Nephron (organoid): ENCODE measurements around the gene EFNA1.

ENCODE experiments used
- H3K27ac Mint-ChIP-seq, 3 experiments: 2 replicates each; pipeline ENCODE4 v1.8.0; 2020; ENCODE audit warnings: mixed read lengths in 3 of 3, mild to moderate bottlenecking in 2 of 3, moderate library complexity in 1 of 3
- H3K27me3 Mint-ChIP-seq: 2 replicates; pipeline ENCODE4 v1.8.0; 2021; ENCODE audit warnings: low read depth, mild to moderate bottlenecking, moderate library complexity, mixed read lengths
- H3K36me3 Mint-ChIP-seq: 2 replicates; pipeline ENCODE4 v1.8.0; 2020; ENCODE audit warnings: low read depth, mixed read lengths
- H3K4me1 Mint-ChIP-seq: 2 replicates; pipeline ENCODE4 v1.8.0; 2020; ENCODE audit warnings: mixed read lengths
- H3K4me3 Mint-ChIP-seq, 3 experiments: 2 replicates each; pipeline ENCODE4 v1.8.0; 2020; ENCODE audit warnings: mild to moderate bottlenecking in 3 of 3, mixed read lengths in 3 of 3, moderate library complexity in 2 of 3
- H3K9me3 Mint-ChIP-seq: 2 replicates; pipeline ENCODE4 v1.8.0; 2020; ENCODE audit warnings: mixed read lengths
- TF ChIP-seq, protein P1 (sequence below), 3 experiments: fragments of 200-600 bp; sonication (generic); IDR thresholded peaks; one replicate each; pipeline ENCODE4 v1.5.0; 2021; ENCODE audit warnings: antibody characterized with exemption in 3 of 3; ENCODE audit not compliant: unreplicated experiment in 3 of 3

EFNA1 gene

DNA sequence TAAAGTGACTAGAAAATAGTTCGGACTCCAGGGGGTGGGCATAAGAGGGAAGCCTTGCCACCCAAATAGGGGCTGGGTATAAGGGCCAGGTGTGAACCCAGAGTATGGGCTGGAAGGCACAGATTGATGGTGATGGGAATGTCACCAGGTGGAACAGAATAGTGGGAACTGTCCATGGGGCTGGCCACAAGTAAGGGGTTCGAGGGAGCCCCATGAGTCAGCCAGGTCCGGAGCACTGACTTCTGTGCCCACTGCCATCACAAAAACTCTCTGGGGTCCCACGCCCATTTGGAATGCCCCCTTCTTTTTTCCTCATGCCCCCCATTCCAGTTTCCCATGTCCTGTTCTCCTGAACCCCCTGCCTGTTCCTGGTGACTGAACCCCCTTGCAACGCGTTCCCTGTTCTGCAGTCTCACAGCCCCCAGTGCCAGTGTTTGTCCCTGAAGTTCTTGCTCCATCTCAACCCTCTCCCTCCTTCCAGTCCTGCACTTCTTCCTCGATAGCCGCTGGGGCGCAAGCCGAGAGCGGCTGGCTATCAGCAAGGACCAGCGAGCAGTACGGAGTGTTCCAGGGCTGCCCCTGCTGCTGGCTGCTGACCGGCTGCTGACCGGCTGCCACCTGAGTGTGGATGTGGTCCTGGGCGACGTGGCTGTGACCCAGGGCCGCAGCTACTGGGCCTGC, 53.8 kb downstream of the EFNA1 start:
- H3K27ac Mint-ChIP-seq, result no peak overlapping the region
- H3K4me1 Mint-ChIP-seq, result peaks cover 3% of the 10 kb centered on the region
- peaks cover 8% of the 10 kb centered on the region for H3K36me3 Mint-ChIP-seq
- H3K9me3 Mint-ChIP-seq, result no peaks in the 10 kb centered on the region
- H3K27me3 Mint-ChIP-seq, result peaks cover 3% of the 10 kb centered on the region
- H3K4me3 Mint-ChIP-seq, result no peak overlapping the region
- TF ChIP-seq, protein P1, sequence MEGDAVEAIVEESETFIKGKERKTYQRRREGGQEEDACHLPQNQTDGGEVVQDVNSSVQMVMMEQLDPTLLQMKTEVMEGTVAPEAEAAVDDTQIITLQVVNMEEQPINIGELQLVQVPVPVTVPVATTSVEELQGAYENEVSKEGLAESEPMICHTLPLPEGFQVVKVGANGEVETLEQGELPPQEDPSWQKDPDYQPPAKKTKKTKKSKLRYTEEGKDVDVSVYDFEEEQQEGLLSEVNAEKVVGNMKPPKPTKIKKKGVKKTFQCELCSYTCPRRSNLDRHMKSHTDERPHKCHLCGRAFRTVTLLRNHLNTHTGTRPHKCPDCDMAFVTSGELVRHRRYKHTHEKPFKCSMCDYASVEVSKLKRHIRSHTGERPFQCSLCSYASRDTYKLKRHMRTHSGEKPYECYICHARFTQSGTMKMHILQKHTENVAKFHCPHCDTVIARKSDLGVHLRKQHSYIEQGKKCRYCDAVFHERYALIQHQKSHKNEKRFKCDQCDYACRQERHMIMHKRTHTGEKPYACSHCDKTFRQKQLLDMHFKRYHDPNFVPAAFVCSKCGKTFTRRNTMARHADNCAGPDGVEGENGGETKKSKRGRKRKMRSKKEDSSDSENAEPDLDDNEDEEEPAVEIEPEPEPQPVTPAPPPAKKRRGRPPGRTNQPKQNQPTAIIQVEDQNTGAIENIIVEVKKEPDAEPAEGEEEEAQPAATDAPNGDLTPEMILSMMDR (IDR thresholded peaks at IDR 0.05; ENCODE audit: unreplicated experiment in 3 of 3), result no peak

DNA sequence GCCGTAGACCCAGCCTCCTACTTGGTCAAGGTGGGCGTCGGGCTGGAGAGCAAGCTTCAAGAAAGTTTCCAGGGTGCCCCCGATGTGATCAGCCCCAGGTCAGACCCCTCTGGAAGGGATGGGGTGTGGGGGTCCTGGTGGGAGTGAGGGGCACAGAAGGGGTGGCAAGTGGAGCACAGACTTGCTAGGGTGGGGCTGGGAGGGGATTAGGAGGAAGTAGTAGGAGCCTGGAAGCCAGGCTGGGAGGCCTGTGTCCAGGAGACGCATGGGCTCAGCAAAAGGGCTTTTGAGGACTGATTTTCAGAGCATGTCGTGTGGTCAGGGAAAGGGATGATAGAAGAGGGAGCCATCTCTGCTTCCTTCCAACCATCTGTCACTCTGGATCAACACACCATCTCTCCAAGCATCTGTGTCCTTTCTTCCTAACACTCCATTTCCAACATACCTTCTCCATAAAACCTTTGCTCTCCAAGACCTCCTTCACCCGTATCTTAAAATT, 54.4 kb downstream of the EFNA1 start:
- Mint-ChIP-seq H3K9me3 (no peaks in the 10 kb centered on the region), H3K36me3 (peaks cover 7% of the 10 kb centered on the region), H3K4me1 (no peaks in the 10 kb centered on the region), H3K4me3 (no peak overlapping the region), H3K27ac (no peak overlapping the region), H3K27me3 (peaks cover 3% of the 10 kb centered on the region)
- TF ChIP-seq, protein P1 (IDR thresholded peaks at IDR 0.05; ENCODE audit: unreplicated experiment in 3 of 3), result no peak

DNA sequence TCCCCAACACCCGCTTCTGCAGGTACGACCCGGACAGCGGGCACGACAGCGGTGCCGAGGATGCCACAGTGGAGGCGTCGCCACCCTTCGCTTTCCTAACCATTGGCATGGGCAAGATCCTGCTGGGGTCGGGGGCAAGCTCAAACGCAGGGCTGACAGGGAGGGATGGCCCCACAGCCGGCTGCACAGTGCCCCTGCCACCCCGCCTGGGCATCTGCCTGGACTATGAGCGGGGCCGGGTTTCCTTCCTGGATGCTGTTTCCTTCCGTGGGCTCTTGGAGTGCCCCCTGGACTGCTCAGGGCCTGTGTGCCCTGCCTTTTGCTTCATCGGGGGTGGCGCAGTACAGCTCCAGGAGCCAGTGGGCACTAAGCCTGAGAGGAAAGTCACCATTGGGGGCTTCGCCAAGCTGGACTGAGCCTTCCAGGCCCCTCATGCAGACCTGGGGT, 56.1 kb downstream of the EFNA1 start:
- no peak overlapping the region for H3K4me3 Mint-ChIP-seq
- H3K27me3 Mint-ChIP-seq, result peaks cover 6% of the 10 kb centered on the region
- peaks cover 7% of the 10 kb centered on the region for H3K36me3 Mint-ChIP-seq
- H3K27ac Mint-ChIP-seq, result no peak overlapping the region
- TF ChIP-seq, protein P1 (IDR thresholded peaks at IDR 0.05; ENCODE audit: unreplicated experiment in 3 of 3), result no peak
- peaks cover 3% of the 10 kb centered on the region for H3K9me3 Mint-ChIP-seq
- H3K4me1 Mint-ChIP-seq, result peaks cover 5% of the 10 kb centered on the region

GRCh38 chr1:155184351-155184811, 56.7 kb downstream of the EFNA1 start:
- peaks cover 6% of the 10 kb centered on the region for H3K27me3 Mint-ChIP-seq
- H3K4me3 Mint-ChIP-seq, result no peak overlapping the region
- no peak overlapping the region for H3K27ac Mint-ChIP-seq
- H3K4me1 Mint-ChIP-seq, result peaks cover 5% of the 10 kb centered on the region
- peaks cover 7% of the 10 kb centered on the region for H3K36me3 Mint-ChIP-seq
- TF ChIP-seq, protein P1 (IDR thresholded peaks at IDR 0.05; ENCODE audit: unreplicated experiment in 3 of 3), result no peak
- H3K9me3 Mint-ChIP-seq, result peaks cover 3% of the 10 kb centered on the region
